CD4-positive, alpha-beta T cell treated with Interleukin-6 at 100 ng/mL for 8 hours (primary cell): Measurements from ENCODE around the gene SLC25A31.

ENCODE experiments used
- DNase-seq: peaks from one replicate; pipeline ENCODE4 v3.0.0-alpha.2; 2020; ENCODE audit warnings: mixed read lengths, low spot score

The SLC25A31 gene

DNA sequence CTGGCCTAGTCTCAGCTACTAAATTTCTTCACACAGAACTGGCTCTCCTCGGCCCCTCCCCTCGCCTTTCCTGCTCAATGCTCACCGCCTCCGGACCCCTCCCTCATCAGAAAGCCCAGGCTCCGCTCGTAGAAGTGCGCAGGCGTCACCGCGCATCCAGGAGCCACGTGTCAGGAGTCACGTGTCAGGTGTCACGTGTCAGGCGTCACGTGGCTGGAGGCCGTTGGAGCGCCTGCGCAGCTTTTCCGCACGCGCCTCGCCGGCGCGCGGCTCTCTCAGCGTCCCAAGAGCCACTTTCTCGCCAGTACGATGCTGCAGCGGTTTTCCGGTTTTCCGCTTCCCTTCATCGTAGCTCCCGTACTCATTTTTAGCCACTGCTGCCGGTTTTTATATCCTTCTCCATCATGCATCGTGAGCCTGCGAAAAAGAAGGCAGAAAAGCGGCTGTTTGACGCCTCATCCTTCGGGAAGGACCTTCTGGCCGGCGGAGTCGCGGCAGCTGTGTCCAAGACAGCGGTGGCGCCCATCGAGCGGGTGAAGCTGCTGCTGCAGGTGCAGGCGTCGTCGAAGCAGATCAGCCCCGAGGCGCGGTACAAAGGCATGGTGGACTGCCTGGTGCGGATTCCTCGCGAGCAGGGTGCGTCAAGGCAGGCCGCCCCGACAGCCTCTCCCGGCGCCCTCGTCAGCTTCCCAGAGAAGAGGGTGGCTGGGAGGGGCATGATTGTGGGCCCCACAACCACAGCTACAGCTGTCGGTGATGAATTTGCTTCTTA is at the start of gene SLC25A31:
TSS of gene SLC25A31 (plus strand) at position 259 of the 772 bp plus-strand sequence. CDS start at position 405, 146 bp downstream.
- DNase-seq, result no peak

- DNase-seq, result no peak
Measured at GRCh38 chr4:127685292-127685691, 44.9 kb upstream of the SLC25A31 start.

DNA sequence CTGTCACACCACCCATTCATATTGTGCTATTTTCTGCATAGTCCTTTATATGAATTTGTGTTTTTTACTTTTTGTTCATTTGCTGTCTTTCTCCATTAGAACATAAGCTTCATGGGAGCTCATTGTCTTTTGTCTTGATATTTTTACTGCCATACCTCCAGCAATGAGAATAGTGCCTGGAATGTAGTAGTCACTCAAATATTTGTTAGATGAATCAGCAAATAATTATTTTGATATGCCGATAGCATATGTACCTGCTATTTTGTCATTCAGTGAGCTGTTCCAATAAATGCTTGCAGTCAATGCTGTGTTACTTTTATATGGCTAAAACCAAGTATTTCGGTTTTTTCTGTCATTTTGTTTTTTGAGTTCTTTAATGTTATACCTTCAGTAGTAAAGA is 43.5 kb upstream of the SLC25A31 start:
- no peak for DNase-seq

GRCh38 chr4:127687580-127687979 is 42.6 kb upstream of the SLC25A31 start:
- DNase-seq, result no peak

- DNase-seq, result no peak
Measured at GRCh38 chr4:127698789-127699200, 31.4 kb upstream of the SLC25A31 start.

GRCh38 chr4:127708985-127709384 is 21.2 kb upstream of the SLC25A31 start:
- DNase-seq, result no peak

DNA sequence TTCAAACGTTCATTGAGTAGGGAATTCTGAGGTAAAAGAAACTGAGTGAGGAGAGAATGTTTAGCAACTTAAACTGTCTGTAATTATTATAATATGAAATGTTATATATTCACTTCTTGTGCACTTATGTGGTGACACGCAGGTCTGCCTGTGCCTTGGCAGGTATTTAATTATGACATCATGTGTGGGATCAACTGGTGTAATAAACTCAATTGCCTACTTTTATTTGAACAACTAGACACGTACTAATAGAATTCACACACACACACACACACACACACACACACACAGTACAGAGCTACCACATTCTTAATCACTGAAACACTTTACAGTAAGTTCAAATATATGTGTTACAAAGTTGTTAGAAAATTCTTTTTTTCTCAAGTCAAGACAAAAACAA is 20.7 kb upstream of the SLC25A31 start:
- DNase-seq, result no peak

DNA sequence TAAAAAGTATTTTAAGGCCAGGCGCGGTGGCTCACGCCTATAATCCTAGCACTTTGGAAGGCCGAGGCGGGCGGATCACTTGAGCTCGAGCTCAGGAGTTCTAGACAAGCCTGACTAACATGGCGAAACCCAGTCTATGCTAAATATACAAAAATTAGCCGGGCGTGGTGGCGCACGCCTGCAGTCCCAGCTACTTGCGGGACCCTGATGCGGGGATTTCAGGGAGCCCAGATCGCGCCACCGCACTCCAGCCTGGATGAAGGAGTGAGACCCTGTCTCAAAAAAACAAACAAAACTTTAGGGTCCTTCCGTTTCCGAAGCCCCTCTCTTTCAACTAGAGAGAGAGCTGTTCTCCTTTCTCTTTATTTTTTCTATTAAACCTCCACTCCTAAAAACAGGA is 1.2 kb downstream of the SLC25A31 start:
- no peak for DNase-seq

- DNase-seq, result no peak
Measured at GRCh38 chr4:127732623-127733328, 2.6 kb downstream of the SLC25A31 start.

DNA sequence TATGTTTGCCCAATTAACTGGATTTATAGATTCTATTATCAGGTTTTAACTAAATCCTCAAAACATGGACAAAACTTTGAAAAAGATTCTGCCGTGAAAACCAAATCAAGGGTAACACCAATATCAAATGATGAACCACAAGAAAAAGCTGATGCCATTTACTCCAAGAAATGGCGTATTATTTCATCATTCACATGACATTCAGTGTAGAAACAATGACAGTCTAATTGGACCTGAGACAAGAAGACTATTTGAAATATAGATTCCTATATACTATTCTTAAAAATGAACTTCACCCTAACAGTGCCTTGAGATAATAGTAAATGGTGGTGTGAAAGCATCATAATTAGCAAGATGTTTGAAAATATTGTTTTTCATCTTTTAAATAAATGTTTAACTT is 4.8 kb downstream of the SLC25A31 start:
- DNase-seq, result no peak

- no peak for DNase-seq
Measured at GRCh38 chr4:127737295-127737694, 7.1 kb downstream of the SLC25A31 start.

DNA sequence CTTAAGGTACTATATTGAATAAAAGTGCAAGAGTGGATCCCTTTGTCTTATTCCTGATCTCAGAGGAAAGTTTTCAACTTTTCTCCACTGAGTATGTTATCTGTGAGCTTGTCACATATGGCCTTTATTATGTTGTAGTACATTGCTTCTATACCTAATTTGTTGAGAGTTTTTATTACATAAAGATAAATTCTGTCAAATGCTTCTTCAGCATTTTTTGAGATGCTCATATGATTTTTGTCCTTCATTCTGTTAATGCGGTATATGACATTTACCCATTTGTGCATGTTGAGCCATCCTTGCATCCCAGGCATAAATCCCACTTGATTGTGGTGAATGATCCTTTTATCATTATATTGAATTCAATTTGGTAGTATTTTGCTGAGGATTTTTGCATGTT is 11.0 kb downstream of the SLC25A31 start:
- no peak for DNase-seq

- DNase-seq, result no peak
Measured at GRCh38 chr4:127747883-127748282, 17.7 kb downstream of the SLC25A31 start.

- DNase-seq, result no peak
Measured at GRCh38 chr4:127748957-127749356, 18.8 kb downstream of the SLC25A31 start.

GRCh38 chr4:127756906-127757305 is 26.7 kb downstream of the SLC25A31 start:
- no peak for DNase-seq

DNA sequence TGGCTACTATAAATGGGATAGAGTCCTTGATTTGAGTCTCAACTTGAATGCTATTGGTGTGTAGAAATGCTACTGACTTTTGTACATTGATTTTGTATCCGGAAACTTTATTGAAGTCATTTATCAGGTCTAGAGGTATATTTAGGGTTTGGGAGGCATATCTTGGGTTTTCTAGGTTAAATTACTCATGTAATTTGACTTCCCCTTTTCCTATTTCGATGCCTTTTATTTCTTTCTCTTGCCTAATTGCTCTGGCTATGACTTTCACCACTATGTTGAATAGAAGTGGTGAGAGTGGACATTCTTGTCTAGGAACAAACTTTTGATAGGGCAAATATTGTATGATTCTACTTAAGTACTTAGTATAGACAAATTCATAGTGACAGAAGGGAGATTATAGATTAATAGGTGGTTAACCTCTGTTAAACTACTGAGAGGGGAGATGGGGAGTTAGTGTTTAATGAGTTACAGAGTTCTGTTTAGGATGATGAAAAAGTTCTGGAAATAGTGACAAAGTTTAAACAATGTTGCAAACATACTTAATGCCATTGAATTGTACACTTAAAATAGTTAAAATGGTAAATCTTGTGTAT is 29.1 kb downstream of the SLC25A31 start:
- DNase-seq, result no peak

- DNase-seq, result no peak
Measured at GRCh38 chr4:127759893-127760292, 29.7 kb downstream of the SLC25A31 start.

GRCh38 chr4:127771535-127772275 is 41.5 kb downstream of the SLC25A31 start:
- no peak for DNase-seq

GRCh38 chr4:127772769-127773671 is 42.8 kb downstream of the SLC25A31 start:
- no peak for DNase-seq

DNA sequence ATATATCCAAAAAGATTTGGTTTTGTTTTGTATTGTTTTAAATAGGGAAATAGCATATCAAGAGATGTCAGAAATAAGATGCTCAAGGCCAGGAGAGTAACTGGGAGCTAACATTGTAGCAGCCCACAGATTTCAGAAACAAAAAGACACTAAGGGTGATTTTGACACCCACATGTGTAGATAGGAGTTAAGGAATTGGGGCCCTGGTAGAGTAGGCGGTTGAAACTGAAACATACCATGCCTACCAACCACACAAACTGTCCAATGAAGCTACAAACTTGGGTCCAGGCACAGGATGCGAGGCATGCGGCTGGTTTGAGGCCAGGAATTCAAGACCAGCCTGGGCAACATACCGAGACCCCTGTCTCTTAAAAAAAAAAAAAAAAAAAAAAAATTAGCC is 45.6 kb downstream of the SLC25A31 start:
- no peak for DNase-seq

GRCh38 chr4:127776620-127777019 is 46.4 kb downstream of the SLC25A31 start:
- no peak for DNase-seq
